GM18502 (cell line): Measurements from ENCODE around the gene SEC23B.

Experiments used
- ATAC-seq: cut with Tn5 transposase; IDR thresholded peaks from one replicate; pipeline ENCODE4 v1.9.1; 2021; ENCODE audit warnings: mild to moderate bottlenecking; ENCODE audit not compliant: unreplicated experiment, poor library complexity

The SEC23B gene

DNA sequence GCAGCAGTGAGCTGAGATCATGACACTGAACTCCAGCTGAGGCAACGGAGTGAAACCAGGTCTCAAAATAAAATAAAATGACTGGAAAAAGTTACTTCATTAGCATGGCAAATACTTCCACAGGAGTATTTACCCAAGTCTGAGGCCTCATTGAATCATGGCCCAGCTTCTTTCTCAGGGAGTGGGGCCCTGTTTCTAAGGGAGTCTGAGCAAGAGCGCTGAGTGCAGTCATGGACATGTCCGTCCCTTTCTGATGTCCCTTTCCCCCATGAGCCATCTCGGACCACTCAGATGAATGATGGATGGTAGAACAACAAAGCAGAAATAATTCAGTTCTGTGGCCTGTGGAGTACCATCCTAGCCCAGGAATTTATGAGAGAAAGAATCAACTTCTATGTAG is 72.3 kb downstream of the SEC23B start:
- no peak for ATAC-seq

DNA sequence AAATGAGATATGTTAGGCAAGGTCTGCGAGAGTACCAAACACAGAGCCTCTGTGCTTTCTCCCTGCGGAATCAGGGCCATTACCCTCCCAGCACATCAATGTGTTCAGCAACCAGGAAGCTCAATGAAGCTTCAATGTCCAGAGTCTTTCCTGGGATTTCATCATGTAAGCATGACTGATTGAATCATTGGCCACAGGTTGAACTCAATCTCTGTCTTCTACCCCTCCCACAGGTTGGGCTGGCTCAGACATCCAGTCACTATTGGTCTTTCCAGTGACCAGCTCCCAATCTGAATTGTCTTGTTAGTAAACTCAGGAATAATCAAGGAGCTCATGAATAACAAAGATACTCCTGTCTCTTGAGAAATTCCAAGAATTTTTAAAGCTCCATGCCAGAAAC is 77.4 kb downstream of the SEC23B start:
- no peak for ATAC-seq

DNA sequence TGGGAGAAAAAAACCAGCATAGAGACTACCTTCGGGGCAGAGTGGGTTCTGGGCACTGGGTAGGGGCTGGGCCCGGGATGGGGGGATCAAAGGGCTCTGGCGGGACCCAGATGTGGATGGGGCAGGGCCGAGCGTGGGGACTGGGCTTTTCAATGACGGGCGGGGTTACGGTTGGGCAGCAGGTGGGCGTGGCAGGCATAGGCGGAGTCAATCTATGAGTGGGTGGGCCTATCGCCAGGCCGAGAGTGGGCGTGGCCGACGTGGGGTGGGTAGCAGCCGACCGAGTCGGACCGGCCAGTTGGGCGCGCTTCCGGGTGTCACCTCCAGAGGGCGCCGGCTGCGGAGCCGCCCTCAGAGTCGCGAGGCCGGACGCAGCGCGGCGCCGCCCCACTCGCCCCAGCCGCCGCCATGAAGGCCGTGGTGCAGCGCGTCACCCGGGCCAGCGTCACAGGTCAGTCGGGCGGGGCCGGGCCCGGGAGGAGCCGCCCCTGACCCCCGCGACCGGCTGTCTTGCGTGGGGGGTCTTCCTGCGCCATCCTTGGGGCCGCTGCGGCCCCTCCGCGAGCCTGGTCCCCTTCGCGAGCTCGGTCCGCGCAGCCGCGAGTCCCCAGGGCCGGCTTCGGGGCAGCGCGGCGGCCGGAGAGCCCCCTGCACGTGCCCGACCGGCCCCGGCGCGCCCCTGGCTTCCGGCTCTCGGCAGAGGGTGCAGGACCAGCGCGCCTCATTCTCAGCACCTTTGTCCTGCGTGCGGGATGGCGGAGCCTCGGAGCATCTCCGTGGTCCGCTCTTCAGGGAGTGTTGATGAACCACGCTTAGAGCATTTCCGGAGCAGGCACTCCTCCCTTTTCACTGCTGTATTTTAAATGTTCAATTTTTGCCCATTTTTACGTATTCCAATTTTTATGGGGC is 80.2 kb downstream of the SEC23B start, which contains the start of gene DTD1:
DTD1 (plus strand) TSS at position 390 of the 909 bp plus-strand sequence; CDS start at position 409, 19 bp downstream.
- peak; percentile 95 for ATAC-seq

DNA sequence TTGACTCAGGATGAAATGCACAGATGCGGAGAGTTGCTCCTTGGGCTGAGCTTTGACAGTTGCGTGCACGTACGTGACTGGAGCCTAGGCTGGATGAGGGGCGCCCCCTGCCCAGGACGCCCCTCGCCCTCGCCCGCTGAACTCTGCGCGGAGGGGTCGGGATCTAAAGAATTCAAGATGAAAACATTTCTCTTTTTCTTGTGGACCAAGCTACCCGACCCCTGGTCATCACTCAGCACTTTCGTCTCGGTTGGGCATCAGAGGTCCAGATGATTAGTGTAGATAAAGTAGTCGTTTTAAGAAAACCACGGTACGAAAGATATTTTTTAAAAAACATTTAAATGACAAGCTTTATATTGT is 80.8 kb downstream of the SEC23B start:
- ATAC-seq, result no peak

DNA sequence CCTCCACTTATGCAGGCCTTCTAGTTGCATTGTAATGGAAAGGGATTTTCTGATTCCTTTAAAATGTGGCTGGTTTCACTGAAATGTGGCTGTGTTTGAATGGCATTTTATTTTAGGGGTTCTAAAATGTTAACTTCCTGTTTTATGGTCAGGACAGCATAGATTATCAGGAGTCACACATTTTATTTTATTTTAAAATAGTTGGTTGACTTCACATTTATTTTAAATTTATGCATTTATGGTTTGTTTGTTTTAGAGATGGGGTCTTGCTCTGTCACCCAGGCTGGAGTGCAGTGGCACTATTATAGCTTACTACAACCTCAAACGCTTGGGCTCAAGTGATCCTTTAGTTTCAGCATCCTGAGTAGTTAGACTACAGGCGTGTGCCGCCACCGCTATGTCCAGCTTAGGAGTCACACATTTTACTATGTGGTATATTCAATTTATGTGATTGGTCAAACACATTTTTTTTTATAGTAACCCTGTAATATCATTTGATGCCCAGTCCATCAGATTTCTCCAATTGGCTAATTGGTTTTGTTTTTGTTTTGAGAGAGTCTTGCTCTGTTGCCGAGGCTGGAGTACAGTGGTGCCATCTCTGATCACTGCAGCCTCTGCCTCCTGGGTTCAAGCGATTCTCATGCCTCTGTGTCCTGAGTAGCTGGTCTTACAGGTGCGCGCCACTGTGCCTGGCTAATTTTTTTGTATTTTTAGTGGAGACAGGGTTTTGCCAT is 82.4 kb downstream of the SEC23B start:
- no peak for ATAC-seq

DNA sequence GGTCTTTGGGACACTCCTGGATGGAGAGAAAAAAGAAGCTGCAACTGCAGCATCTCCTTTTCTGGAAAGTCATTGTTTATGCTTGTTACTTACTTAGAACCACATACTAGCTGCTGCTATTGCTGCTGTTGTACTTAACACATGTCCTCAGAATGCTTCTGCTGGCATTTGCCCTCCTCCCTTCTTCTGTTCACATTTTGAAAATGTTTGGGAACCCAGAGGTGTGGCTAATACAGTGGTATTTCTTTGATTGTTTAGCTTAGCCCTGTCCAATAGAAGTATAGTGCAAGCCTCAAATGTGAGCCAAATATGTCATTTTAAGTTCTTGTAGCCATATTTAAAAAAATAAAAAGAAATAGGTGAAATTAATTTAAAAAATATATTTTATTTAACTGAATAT is 88.5 kb downstream of the SEC23B start:
- no peak for ATAC-seq

DNA sequence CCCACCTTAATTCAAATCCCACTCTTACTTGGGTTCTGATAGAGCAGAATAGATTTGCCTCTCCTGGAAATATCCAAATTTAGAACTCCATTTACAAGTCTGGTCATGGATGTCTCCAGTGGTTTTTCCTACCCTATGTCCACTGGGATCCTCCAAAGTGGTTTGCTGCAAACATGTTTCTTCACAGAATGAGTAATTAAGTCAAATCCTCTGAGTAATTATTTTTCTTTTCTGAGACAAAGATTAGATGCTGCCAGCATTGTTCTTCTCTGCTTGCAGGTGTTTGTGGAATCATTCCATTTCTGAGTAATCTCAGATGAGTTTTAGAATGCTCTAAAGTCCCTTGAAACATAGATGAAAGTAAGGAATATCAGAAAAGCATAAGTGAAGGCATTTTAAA is 102.0 kb downstream of the SEC23B start:
- ATAC-seq, result no peak
